HEK293 (cell line): ENCODE measurements around the gene FICD.

Experiments used
- CTCF ChIP-seq: fragments of 450-650 bp; formaldehyde crosslinking; IDR thresholded peaks from 2 replicates; pipeline ENCODE4 v1.5.1; 2016; ENCODE audit warnings: missing biosample characterization, missing genetic modification characterization
- ZNF645 ChIP-seq: fragments of 450-650 bp; formaldehyde crosslinking; IDR thresholded peaks from 2 replicates; pipeline ENCODE4; 2016; ENCODE audit warnings: missing biosample characterization, missing genetic modification characterization

- TF ChIP-seq CTCF (tag by site-specific recombination) (no peak), ZNF645 (no peak)
Observed at GRCh38 chr12:108507971-108508642, 7.0 kb upstream of the FICD start.
